OCI-LY3 (cell line): ENCODE measurements around the gene AHDC1.
"Not testable (repeated sequence)": the region's sequence is repeated elsewhere in the genome, so short reads cannot be mapped to it uniquely, and the experiment has no call there.

Experiments used
- H2AFZ ChIP-seq: fragments of 200-600, 300-600 bp; shearing (Covaris generic); 2 replicates; pipeline ENCODE4 v1.6.0; 2014; ENCODE audit warnings: antibody characterized with exemption, low read depth, low read length
- H3K27ac ChIP-seq: fragments of 200-600, 300-600 bp; sonication (generic); 2 replicates; pipeline ENCODE4 v1.5.1; 2014; ENCODE audit warnings: mild to moderate bottlenecking, low read length, moderate library complexity, mixed read lengths
- H3K27me3 ChIP-seq: fragments of 200-600, 300-600 bp; sonication (generic); 2 replicates; pipeline ENCODE4 v1.6.1; 2014; ENCODE audit warnings: low read depth, low read length, mixed read lengths
- H3K36me3 ChIP-seq: fragments of 200-600, 300-600 bp; sonication (generic); replicated peaks from 2 replicates; pipeline ENCODE3; 2014; ENCODE audit warnings: low read depth, low read length, mixed read lengths
- H3K4me1 ChIP-seq: fragments of 300-600, 200-600 bp; sonication (generic); 2 replicates; pipeline ENCODE4 v1.6.1; 2014; ENCODE audit warnings: low read length, mixed read lengths
- H3K4me2 ChIP-seq: fragments of 200-600, 300-600 bp; sonication (generic); 2 replicates; pipeline ENCODE4 v1.6.1; 2014; ENCODE audit warnings: low read length, mixed read lengths
- H3K4me3 ChIP-seq: fragments of 300-600, 200-600 bp; sonication (generic); 2 replicates; pipeline ENCODE4 v1.5.1; 2014; ENCODE audit warnings: antibody characterized with exemption, mild to moderate bottlenecking, low read length, moderate library complexity
- H3K79me2 ChIP-seq: fragments of 300-600, 200-600 bp; shearing (Covaris generic); 2 replicates; pipeline ENCODE4 v1.6.1; 2014; ENCODE audit warnings: mild to moderate bottlenecking, low read length, mixed read lengths
- H3K9ac ChIP-seq: fragments of 300-600, 200-600 bp; shearing (Covaris generic); 2 replicates; pipeline ENCODE4 v1.6.0; 2014; ENCODE audit warnings: mild to moderate bottlenecking, low read length, moderate library complexity
- H3K9me3 ChIP-seq: fragments of 200-600, 300-600 bp; shearing (Covaris generic); 2 replicates; pipeline ENCODE4 v1.6.1; 2014; ENCODE audit warnings: low read length, mixed read lengths; ENCODE audit not compliant: insufficient read depth
- H4K20me1 ChIP-seq: fragments of 200-600, 300-600 bp; sonication (generic); 2 replicates; pipeline ENCODE4 v1.6.1; 2016; ENCODE audit warnings: low read length, mixed read lengths; ENCODE audit not compliant: insufficient read depth
- EZH2phosphoT487 ChIP-seq: fragments of 200-600 bp; shearing (Covaris generic); IDR thresholded peaks from 2 replicates; pipeline ENCODE4 v1.6.1; 2018; ENCODE audit warnings: antibody characterized with exemption, mixed run types, low read depth
- TF ChIP-seq, protein P1 (sequence below): fragments of 200-600, 300-600 bp; sonication (generic); IDR thresholded peaks from 2 replicates; pipeline ENCODE4 v1.5.1; 2014; ENCODE audit warnings: antibody characterized with exemption, low read length, low read depth

AHDC1 gene

DNA sequence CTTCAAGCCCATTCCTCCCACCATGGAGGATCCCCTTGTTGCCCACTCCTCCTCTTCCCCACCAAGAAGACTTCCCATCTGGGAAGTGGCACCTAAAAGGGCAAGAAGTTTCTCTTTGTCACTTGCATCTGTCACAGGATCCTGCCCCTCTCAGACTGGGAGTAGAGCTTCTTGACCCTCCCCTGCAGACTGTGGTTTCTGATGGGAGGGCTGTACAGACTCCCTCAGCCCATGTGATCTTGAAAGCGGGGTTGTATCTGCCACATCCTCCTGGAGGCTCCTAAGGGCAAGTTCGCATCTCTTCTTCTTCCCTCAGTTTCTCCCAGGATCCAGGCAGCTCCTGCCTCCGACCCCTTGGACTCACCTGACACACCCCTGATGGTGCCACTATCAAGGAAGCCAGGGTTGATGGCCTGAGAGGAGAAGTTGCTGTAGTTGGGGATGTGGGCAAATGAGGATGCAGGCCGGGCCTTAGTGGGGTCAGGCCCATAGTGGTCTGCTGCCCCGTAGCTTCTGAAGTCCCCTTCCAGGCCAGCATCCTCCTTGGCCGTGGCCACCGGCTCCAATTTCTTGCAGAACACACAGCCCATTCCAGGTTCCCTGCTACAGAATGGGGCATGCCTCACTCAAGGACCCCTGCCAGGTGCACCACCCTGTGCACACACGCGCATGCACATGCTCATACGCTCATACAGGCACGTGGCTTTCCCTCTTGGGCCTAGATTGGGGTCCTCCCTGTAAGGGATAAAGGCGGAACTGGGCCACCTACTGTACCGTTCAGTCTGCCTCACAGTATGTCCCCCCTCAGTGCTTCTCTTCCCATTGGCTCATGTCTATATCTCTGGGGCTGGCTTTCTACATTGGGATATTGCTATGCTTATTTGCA, 19.6 kb upstream of the AHDC1 start:
- no peak overlapping the region for H3K9ac ChIP-seq
- no peak overlapping the region for H3K27ac ChIP-seq
- H3K36me3 ChIP-seq, result no peaks in the 10 kb centered on the region
- no peaks in the 10 kb centered on the region for H3K27me3 ChIP-seq
- H3K4me1 ChIP-seq, result peaks cover 7% of the 10 kb centered on the region
- H3K4me3 ChIP-seq, result no peak overlapping the region
- H3K4me2 ChIP-seq, result no peak overlapping the region
- H3K9me3 ChIP-seq, result no peaks in the 10 kb centered on the region
- H4K20me1 ChIP-seq, result no peaks in the 10 kb centered on the region
- no peaks in the 10 kb centered on the region for H3K79me2 ChIP-seq
- no peak overlapping the region for H2AFZ ChIP-seq
- no peak for TF ChIP-seq EZH2phosphoT487
- TF ChIP-seq, protein P1, sequence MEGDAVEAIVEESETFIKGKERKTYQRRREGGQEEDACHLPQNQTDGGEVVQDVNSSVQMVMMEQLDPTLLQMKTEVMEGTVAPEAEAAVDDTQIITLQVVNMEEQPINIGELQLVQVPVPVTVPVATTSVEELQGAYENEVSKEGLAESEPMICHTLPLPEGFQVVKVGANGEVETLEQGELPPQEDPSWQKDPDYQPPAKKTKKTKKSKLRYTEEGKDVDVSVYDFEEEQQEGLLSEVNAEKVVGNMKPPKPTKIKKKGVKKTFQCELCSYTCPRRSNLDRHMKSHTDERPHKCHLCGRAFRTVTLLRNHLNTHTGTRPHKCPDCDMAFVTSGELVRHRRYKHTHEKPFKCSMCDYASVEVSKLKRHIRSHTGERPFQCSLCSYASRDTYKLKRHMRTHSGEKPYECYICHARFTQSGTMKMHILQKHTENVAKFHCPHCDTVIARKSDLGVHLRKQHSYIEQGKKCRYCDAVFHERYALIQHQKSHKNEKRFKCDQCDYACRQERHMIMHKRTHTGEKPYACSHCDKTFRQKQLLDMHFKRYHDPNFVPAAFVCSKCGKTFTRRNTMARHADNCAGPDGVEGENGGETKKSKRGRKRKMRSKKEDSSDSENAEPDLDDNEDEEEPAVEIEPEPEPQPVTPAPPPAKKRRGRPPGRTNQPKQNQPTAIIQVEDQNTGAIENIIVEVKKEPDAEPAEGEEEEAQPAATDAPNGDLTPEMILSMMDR, result no peak

DNA sequence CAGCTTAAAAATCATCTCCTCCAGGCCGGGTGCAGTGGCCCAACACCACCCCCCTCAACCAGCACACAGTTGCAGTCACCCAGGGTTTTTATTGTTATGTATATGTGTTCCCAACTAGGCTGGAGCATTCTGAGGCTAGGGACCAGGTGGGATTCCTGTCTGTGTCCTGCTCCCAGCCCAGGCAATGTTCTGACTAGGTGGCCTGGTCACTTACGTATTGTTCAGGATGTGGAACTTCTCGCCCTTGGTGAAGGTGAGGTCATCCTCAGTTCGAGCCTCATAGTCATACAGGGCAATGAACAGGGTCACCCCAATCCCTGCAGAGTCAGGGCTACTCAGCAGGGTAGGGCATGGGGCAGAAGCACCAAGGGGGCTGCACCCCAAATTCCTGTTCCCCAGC, 18.9 kb upstream of the AHDC1 start:
- Histone ChIP-seq H3K4me3 (no peak overlapping the region), H3K27ac (no peak overlapping the region), H3K4me2 (no peak overlapping the region), H3K4me1 (peaks cover 5% of the 10 kb centered on the region; the same call in 1 of the 2 replicates), H4K20me1 (no peaks in the 10 kb centered on the region), H3K36me3 (no peaks in the 10 kb centered on the region), H3K9ac (no peak overlapping the region), H2AFZ (no peak overlapping the region), H3K79me2 (no peaks in the 10 kb centered on the region), H3K9me3 (no peaks in the 10 kb centered on the region), H3K27me3 (no peaks in the 10 kb centered on the region)
- TF ChIP-seq, protein P1, result no peak
- no peak for TF ChIP-seq EZH2phosphoT487

DNA sequence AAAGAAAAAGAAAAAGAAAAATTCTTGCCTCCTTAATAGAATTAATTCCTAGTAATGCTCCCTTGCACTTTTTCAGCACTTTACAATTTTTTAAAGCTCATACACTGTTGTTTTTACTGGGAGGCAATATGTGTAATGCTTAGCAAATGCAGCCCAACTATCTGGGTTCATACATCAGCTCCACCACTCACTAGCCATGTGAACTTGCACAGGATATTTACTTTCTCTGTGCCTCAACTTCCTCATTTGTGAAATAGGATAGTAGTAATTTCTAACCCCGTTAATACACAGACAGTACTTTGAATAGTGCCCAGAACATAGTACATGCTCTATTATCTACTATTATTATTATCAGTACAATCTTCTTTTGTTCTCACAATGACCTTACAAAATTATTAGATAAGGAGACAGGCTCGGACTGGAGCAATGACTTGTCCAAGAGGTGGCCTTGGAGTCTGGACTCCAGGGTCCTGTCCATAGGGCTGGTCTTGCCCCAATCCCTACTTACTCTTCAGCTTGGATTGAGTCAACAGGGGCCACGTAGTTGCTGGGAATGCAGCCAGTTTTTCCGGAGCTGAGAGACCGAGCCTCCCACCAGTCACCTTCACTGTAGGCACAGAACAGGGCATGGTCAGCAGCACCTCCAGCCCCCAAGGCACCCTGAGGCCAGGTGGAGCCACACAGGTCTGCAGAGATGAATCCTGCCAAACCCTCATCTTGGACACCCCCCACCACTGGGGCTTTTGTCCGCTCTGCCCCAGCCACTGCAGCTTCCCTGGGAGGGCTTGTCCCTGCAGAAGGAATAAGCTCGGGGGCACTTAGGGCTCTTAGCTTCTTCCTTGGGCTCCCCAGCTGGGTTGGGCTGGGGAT, 17.3 kb upstream of the AHDC1 start:
- no peak overlapping the region for H2AFZ ChIP-seq
- no peaks in the 10 kb centered on the region for H3K36me3 ChIP-seq
- H3K27me3 ChIP-seq, result no peaks in the 10 kb centered on the region
- H4K20me1 ChIP-seq, result no peaks in the 10 kb centered on the region
- H3K4me2 ChIP-seq, result no peak overlapping the region
- no peak overlapping the region for H3K9ac ChIP-seq
- H3K27ac ChIP-seq, result no peak overlapping the region
- peaks cover 4% of the 10 kb centered on the region; the same call in 1 of the 2 replicates for H3K4me1 ChIP-seq
- H3K79me2 ChIP-seq, result no peaks in the 10 kb centered on the region
- H3K4me3 ChIP-seq, result no peak overlapping the region
- TF ChIP-seq, protein P1, result no peak
- TF ChIP-seq EZH2phosphoT487, result no peak
- H3K9me3 ChIP-seq, result no peaks in the 10 kb centered on the region

DNA sequence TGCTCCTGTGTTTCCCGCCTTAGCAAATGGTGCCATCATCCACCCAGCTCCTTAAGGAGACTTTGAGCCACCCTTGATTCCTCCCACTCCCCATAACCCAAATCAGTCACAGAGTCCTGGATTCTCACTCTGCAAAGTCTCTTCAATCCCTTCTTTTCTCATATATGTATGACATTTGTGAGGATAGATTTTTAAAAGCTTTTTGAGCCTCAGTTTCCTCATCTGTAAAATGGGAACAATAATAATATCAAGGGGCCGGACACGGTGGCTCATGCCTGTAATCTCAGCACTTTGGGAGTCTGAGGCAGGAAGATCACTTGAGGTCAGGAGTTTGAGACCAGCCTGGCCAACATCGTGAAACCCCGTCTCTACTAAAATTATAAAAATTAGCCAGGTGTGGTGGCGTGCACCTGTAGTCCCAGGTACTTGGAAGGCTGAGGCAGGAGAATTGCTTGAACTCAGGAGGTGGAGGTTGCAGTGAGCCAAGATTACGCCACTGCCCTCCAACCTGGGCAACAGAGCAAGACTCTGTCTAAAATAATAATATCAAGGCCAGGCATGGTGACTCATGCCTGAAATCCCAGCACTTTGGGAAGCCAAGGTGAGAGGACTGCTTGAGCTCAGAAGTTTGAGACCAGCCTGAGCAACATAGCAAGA, 16.0 kb upstream of the AHDC1 start:
- not testable (repeated sequence) for H3K79me2 ChIP-seq, H2AFZ ChIP-seq, H3K9ac ChIP-seq, H4K20me1 ChIP-seq, H3K4me3 ChIP-seq, H3K27me3 ChIP-seq, H3K4me2 ChIP-seq, H3K27ac ChIP-seq, H3K9me3 ChIP-seq, H3K4me1 ChIP-seq, H3K36me3 ChIP-seq
